ENCODE data around the gene FICD.

The FICD gene

GRCh38 chr12:108567406-108568337, 52.6 kb downstream of the FICD start:
- no peak for DNase-seq

- DNase-seq, result no peak
Observed at GRCh38 chr12:108568338-108569154, 53.5 kb downstream of the FICD start.
